Bronchial smooth muscle cell (primary cell): ENCODE measurements around the gene CPNE8. TPM values are rescaled to one million over a fixed set of nuclear protein-coding genes. Genes with fewer than 3 reads are reported as not detected.

Experiments
- total RNA-seq: library from RNA; depleted of rRNA; stranded (reverse); fragments of >200 nt; gene quantifications from 2 replicates; pipeline ENCODE4 v1.2.1, GENCODE V29; 2014

Gene CPNE8
- total RNA-seq: 3.3 and 9.0 TPM in 2 replicates

GRCh38 chr12:38905480-38906351, at the start of gene CPNE8:
Gene CPNE8, minus strand, starts transcription at chr12:38905591. Its CDS starts 57 bp downstream, at chr12:38905534.

